ENCODE measurements around the gene ITGB1BP1.

The ITGB1BP1 gene

DNA sequence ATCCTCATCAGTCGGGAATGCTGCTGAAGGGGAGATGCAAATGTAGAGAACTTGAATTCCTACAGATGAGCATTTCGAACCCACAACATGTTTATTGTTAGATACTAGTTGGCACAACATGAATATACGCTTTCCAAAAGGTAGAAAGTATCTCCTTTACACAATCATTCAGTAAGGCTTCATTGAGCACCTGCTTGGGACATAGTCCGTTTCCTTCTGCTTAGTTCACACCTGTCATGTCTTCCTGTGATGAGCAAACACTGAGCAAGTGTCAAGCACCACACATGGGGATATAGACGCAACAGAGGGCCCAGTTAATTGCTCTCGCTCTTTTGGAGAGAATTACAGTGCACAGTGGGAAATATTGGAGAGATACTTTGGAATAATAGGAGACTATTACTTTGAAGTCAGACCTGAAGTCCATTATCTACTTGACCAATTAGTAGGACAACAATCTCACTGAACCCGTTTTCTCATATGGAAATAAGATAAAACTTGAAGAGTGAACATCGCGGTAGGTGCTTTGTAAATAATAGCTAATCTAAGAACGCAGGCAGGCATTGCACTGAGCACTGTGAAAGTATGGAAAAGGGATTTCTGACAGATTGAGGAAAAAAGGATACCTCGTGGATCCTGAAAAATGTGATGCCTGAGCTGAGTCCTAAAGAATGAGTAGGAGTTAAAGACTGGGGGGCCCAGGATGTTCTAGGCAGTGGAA is 1.3 kb upstream of the ITGB1BP1 start:
- no peak for FAIRE-seq

DNA sequence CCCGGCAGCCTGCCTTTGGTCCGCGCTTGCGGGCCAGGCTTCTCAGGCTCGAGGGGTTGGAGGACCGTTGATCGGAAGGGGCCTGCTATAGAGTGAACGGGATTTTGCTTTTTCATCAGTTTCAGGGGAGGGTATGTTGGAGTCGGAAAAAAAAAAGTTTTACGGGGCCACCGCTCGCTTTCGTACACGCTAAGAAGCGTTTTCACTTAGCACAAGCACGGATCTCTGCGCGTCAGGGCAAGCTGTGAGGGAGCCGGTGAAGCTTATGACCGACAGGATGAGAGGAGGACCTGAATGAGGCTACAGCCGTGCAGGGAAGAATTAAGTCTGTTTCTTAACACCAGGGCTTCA is 569 bp upstream of the ITGB1BP1 start:
- FAIRE-seq: no peak

DNA sequence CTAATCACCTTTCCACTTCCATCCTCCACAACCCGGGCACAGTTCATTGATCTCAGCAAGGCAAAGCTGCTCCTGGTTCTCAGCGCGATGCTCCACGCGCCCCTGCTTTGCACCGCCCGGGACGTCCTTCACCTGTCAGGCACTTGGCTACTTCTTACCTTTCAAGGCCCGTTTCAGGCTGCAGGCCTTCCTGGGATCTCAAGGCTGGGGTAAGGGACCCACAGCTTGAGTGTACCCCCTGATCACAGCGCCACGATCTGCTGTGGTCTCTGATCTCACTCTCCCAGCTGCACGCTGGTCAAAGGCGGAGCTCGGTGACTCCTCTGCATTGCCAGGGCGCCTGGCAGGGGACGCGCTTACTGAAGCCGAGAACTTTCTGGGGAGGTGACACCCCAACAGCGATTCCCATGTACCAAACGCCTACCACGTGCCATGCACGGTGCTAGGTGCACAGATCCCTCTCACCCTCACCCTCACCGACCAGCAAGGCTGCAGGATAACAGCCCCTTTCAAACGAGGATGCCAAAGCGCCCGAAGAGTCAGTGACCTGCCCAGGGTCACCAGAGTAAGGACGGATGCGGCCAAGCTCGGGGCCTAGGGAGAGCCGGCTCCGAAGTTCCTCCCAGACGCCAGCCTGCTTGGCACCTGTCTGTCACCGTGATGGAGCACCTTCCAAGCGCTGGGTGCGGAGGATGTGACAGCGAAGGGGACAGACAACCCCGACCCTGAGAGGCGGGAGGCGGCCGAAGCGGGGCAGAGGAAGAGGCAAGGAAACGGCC is 818 bp downstream of the ITGB1BP1 start:
- no peak for FAIRE-seq

DNA sequence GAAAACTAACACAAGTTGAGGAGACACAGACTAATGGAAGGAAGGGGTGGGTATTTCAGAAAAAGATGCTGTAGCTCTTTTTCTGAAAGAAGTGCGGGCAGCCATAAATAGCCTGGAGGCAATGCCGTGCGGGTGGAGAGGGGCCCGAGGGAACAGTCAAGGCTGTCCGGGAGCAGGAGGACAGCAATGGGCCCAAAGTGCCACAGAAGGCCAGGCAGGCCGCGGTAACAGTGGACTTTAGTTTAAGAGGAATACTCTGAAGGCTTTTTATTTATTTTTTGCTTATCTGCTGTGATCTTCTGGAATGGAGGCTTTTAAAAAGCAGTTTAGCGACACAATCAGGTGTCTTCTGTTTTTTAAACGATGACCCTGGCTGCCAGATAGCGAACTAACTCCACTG is 2.8 kb downstream of the ITGB1BP1 start:
- FAIRE-seq: no peak

DNA sequence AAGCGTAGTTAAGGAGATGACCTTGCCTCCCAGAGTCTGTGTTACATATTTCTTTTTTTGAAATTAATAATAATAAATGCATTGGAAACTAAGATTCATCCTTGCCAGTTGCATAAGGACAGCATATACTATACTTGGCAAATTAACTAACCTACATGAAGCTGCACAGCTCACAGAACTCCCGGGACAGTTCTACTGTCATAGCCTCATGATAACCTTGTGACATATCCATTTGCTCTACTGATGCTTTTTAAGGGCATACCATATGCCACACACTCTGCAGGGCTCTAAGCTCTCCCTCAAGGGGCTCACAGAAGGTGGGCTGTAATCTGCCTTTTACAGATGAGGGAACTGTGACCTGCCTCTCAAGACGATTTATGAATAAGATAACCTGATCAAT is 3.8 kb downstream of the ITGB1BP1 start:
- FAIRE-seq: no peak

DNA sequence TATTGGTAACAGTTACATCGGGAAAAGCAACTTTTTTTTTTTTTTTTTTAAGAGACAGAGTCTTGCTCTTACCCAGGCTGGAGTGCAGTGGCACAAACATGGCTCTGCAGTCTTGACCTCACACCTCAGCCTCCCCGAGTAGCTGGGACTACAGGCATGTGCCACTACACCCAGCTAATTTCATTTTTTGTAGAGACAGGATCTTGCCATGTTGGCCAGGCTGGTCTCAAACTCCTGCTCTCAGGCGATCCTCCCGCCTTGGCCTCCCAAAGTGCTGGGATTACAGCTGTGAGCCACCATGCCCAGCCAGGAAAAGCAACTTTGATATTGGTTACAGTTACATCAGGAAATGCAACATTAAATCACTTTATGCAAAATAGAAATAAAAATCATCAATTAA is 4.6 kb downstream of the ITGB1BP1 start:
- no peak for FAIRE-seq

DNA sequence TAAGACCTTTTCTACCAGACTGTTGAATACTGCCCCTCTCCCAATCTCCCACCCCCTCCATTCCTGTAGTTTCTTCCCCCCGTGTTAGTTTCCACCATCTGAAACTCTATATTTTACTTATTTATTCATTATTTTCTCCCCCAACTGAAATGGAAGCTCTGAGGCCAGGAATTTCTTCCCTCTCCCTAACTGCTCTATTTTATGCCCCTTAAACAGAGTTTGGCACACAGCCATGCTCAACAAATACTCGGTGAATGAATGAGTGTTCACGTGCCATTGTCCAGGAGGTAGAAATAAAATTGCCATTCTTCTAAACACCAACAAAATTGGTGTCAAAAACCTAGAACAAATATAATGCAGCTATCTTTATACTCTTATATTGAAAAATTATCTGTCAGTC is 5.6 kb downstream of the ITGB1BP1 start:
- no peak for FAIRE-seq

DNA sequence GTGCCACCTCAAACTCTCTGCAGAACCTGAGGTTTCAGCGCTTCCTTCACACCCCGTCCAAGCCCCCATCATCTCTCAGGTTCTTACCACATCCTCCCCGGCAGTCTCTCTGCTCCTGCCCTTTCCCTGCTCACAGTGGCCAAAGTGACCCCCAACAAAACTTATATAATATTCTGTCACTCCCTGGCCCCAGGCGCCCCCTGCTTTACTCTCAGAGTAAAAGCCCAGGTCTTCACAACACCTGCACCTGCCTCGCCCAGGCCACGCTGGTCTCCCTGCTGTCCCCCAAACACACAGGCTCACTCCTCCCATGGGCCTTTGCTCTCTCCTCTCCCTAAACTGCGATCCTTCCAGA is 6.4 kb downstream of the ITGB1BP1 start:
- FAIRE-seq: no peak

DNA sequence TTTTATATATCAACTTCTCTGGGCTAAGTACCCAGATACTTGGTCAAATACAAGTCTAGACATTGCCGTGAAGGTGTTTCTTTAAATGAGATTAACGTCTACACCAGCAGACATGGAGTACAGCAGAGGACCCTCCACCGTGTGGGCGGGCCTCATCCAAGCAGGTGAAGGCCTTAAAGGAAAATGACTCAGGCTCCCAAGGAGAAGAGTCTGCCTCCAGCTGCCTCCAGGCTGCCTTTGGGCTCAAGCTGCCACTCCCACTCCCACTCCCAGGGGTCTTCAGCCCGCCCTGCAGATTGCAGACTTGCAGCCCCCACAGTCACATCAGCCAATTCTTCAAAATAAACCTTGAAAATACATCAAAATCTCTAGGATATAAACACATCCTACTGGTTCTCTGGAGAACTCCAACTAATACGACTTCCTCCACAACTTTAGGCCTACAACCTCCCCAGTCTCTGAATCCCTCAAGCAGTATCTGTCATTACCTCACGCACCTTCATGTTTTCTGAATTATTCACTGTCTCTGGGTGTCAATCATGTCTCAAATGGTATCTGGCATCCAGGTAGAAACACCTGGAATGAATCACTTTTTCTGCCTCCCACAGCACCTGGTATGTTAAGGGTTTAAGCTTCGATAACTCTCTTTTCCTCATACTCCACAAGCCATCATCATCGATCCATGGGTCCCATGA is 6.9 kb downstream of the ITGB1BP1 start:
- FAIRE-seq: no peak

DNA sequence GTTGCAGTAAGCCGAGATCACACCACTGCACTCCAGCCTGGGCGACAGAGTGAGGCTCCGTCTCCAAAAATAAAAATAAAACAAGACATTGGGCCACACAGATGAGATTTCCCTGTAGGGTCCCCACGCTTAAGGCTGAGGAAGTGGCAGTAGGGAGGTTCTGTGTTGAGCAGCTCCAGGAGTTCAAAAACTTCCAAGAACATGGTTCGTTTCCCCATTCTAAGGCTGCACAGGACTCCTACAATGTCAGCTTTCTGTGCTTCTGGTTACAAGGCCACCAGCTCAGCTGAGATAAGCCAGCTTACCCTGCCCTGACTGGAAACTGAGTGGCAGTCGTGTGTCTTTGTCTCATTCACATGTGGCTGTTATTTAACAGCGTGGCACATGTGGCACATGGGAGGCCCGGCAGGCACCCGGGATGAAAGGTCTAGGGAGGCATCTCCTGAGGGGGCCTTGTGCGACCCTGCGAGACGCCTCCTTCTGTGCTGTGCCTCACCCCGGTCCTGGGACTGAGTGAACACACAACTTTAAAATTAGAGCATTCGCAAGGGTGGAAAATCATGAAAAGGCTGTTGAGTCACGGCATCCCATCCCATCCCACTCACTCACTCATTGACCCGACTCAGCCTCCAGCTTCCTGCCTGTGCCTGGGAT is 7.7 kb downstream of the ITGB1BP1 start:
- FAIRE-seq: no peak

DNA sequence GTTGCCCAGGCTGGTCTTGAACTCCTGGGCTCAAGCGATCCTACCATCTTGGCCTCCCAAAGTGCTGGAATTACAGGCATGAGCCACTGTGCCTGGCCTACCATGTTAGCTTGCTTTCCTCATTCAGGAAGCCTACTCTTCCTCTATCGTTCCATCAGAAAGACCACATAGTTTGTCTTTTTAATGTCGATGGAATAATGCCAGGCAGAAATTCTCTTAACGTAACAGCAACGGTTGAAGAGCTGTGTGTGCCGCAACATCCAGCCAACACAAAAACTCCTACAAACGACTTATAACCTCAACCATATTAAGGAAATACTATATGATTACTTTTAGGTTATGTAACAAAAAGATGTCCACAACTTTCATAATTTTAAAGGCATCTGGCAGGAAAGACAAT is 10.5 kb downstream of the ITGB1BP1 start:
- FAIRE-seq: no peak

DNA sequence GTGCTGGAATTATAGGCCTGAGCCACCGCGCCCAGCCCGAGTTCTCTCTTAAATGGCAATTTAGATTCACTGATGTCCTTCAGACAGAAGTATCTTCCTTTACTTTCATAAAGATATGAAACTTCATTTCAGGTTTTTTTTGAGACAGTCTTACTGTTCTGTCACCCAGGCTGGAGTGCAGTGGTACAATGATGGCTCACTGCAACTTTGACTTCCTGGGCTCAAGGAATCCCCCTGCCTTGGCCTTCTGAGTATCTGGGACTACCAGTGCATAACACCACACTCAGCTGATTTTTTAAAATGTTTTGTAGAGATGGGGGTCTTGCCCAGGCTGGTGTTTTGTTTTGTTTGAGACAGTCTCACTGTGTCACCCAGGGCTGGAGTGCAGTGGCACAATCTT is 13.2 kb downstream of the ITGB1BP1 start:
- no peak for FAIRE-seq

DNA sequence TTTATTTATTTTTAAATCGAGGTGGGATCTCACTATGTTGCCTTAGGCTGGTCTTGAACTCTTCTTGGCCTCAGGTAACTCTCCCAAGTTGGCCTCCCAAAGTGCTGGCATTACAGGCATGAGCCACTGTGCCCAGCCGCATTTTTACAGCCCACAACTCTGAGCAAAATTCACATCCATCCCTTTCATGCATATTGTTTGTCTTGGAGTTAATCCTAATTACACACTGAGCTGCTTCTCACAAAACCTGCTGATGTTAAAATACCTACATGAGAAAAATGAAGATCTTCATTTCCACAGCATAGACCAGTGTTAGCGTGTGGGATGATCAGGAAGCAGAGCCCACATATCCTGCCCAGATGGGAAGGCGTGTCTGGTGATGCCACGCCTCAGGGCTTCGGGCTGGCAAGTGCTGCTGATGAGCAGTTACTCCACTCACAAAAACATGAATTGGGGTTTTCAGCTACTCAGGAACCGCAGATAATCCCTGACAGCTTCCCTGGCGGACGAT is 14.6 kb downstream of the ITGB1BP1 start:
- FAIRE-seq: no peak

DNA sequence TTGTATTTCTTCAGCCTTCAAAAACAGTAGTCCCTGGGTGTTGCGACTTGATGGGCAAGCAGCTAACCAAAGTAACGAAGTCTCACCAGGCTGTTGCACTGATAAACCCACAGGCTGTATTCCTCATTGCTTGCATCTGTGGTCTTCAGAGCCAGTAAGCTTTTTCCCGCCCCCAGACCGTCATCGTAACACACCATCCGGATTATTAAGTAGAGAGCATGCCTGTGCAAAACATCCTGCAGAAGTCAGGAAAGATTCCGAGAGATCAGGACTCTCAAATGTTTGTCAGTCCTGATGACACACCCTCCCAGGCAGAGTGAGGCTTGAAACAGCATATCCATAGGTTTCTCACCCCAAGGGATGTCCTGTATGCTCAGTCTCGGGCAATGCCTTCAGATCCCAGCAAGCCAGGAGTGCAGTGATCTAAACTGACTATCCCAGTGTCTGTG is 15.9 kb downstream of the ITGB1BP1 start:
- FAIRE-seq: no peak

DNA sequence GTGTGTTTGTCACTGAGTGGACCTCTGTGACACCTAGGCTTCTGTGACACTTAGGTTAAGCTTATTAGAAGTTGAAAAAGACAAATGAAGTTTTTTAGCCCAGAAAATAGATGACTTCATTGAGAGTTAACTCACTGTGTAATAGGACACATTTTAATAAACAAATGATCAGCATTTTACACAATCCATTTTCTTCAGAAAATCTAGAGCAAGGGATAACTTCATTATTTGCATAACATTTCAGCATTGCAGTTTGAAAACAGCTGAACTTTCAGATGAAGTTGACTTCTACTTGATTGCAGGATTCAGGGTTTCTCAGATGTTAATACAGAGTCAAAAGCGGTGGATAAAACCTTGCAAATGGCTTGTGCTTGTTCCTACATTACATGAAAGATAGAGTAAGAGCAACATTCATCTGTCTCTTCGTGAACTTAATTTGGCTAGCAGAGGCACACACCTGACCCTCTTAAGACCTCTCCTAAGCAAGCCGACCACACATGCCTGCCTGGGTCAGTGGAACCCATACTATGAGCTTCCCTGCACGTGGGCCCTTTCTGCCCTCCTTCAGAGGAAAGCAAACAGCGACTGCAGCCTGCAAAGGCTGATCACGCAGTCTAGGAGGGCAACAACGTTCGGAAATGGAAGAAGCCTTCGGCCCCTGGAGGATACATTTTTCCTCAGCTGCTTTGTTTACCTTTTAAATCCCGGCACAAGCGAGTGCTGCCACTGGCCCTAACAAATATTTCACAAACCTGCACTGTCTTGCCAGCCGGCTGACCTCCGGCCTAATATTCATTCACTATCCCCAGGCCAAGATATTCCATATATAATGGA is 16.6 kb downstream of the ITGB1BP1 start:
- FAIRE-seq: no peak

DNA sequence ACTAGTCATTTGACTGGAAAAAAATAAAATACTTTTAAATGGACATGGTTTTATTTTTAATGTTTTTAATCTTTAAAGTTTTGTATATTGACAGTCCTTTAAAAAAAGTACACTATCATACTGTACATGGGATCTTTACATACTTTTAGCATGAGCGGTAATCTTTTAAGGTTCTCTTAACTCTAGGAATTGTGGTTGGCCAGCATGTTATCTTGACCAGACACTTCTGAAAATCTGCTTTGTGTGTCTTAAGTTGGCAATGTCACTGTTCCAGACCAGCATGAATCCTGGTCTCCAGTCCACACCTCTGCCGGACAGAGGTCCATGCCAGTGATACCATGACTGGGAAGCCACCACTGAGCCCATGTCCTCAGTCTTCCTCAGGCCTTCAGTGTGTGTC is 17.7 kb downstream of the ITGB1BP1 start:
- no peak for FAIRE-seq

DNA sequence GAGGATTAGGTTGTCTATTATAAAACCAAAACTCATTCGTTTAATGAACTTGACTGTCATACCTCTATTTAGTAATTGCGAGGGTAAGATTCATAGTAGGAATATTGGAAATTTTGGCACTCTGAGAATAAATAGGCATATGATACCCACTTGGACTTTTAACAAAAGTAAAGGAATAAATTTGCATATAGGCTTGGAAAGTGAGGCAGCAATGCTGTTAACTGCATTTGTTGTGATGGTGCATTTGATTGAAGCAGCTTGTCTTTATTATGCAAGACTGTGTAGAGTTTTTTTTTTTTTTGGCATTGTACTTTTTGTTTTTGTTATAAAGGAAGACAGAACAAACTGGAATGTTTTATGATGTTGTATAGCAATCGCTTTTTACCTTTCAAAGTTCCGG is 18.9 kb downstream of the ITGB1BP1 start:
- no peak for FAIRE-seq

DNA sequence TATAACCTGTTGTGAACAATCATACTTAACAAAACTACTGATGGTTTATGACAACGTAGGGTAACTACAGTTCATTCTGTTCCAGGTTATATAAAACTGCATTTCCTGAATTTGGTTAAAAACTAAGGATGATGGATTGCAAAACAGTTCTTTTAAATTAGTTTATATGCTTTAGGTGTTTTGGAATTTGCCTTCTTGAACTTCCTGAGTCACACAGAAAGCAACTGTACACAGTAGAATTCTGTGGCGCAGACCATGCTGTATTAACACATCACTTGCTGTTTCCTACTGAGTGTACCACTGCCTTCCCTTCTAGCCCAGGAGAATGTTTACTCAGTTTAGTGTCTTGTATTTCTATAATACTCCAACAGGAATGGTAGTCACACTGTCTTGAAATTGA is 19.4 kb downstream of the ITGB1BP1 start:
- no peak for FAIRE-seq

DNA sequence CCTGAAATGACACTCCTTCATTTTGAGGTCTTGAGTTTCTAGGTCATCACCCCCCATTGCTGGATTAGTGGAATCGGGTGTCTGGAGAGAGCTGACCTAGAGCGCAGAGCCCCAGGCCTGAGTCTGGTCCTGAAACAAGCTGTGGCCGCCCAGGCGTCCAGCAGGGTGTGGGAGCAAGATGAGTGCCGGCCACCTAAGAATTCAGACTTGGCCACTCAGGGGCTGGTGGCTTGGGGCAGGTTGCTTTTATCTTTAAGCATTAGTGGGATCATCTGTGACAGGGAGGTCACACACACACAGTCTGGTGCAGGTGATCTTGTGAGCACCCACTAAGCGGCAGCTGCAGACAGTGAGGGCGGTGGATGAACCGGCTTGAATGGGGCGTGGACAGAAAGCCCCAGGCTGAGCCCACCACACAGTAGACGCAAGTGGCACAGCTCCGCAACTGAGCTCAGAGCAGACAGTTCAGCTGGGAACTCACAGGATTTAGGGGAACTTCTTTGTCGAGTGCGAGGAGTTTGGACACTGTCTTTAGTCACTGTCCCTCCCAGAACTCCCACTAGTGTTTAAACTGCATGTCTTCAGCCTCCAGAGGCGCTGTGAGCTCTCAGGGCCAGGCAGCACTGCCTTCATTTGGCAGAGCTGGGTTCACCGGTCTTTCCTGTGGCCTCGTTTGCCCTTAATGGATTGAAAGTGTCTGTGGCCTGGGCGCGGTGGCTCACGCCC is 21.5 kb downstream of the ITGB1BP1 start:
- FAIRE-seq: no peak

DNA sequence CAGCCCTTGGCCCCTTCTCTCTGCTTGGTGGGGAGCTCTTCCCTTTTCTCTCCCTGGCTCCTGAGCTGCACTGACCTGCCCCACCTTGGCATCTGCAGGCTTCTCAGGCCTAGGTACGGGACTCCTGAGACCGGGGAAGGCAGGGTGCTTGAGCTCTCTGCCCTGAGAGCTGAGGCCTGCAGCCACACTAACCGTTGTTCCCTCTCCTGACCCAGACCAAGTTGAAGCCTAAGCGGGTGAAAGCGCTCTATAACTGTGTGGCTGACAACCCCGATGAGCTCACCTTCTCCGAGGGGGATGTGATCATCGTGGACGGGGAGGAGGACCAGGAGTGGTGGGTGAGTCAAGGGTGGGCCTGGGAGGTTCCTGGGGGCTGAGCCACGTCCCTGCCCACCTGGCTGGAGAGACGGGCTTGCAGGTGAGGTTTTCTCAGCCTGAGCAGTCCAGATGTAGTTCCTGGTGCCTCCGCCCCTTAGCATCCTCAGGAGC is 22.2 kb downstream of the ITGB1BP1 start:
- no peak for FAIRE-seq

DNA sequence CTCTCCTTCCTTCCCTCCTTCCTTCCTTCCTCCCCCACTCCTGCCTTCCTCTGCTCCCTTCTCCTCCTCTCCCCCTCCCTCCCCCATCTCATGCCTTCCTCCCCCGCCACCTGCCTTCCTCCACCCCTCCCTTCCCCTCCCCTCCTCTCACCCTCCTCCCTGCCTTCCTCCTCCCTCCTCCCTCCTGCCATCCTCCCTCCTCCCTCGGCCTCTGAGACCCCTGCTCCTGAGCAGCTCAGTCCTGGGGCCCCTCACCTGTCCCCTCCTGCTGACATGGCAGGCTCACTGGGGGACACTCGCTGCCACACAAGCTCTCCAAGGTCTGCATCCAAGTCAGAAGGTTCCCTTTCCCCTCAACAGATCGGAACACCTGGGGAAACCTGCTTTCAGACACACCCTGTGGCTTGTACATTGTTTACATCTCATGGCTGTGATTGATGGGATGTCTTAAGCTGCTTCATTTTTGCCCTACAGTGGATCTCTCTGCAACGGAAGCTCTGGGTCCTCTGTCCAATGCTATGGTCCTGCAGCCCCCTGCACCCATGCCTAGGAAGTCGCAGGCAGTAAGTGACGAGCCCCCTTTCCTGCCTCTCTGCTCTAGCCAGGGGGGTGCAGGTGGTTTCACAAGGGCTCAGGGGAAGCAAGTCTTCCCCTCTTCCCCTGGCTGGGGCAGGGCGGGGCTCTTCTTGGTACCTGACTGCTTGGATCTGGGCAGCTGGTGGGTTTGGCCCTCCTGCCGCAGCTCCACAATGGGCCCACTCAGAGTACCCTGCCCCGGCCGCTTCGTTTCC is 22.9 kb downstream of the ITGB1BP1 start:
- no peak for FAIRE-seq
